GM21367 (cell line): ENCODE data around the gene RAB17.

Experiments used
- ATAC-seq: cut with Tn5 transposase; IDR thresholded peaks from one replicate; pipeline ENCODE4 v1.9.1; 2021; ENCODE audit not compliant: unreplicated experiment

The RAB17 gene

DNA sequence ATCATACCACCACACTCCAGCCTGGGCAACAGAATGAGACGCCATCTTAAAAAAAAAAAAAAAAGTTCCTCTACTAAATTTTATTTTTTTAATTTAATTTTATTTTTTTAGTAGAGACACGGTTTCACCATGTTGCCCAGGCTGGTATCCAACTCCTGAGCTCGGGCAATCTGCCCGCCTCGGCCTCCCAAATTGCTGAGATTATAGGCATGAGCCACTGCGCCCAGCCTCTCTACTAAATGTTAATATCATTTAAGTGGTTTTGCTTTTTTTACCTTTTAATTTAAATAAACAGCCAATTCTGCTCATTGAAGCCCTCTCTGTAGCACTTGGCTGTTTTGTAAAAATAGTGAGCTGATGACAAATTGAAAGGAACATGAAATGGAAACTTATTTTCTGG, 9.2 kb downstream of the RAB17 start:
- no peak for ATAC-seq

DNA sequence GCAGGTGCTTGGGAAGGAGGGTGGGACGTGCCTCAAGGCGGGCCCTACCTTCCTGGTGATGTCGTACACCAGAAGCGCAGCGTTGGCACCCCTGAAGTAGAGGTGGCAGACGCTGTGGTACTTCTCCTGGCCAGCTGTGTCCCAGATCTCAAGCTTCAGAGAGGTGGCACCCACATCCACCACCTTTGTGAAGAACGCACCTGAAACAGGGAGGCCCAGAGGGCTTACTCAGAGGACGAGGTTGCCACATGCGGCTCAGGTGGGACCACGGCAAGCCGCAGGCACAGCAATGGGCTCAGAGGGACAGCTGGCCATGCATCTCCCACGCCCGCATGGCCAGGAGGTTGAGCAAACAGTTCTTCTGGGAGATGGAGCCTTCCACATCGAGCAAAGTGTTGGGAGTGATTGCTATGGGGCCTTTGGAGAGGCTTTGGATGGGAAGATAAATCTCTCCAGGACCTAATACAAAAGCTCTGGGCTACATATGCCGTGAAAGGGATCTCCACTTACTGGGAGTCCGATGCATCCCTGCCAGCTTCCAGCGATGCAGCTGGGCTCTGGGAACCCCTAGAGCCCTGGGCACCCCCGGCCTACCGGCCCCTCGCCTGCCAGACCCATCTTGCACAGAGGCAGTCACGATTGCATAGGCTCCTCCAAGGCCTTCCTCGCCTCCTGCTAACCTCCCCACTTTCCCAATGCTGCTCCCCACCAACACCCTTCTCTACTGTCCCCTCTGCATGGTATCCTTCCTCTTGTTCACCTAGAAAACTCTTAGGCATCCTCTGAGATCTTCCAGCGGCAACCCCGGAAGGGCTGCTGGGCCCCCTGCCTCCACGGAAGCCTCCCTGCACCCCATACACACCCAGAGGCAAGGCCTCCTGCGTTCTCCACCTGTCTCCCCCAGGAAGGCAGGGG, 12.3 kb downstream of the RAB17 start:
- ATAC-seq: no peak

DNA sequence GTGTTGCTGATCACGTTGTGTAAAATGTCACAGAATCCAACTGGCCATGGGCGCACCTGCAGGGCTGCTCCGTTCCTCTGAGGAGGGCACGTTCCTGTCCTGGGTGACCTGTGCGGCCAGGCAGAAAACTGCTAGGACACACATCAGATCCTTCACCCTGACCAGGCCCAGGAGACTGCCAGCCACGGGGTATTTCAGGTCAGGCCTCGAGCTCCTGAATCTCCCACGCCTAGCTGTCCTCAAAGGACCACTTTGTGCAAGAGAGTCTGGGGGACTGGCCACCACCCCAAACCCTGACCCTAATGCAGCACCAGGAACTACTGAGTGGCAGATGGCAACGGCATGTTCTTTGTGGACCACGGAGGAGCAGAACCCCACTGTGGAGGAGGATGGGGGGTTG, 13.1 kb downstream of the RAB17 start:
- ATAC-seq: no peak

DNA sequence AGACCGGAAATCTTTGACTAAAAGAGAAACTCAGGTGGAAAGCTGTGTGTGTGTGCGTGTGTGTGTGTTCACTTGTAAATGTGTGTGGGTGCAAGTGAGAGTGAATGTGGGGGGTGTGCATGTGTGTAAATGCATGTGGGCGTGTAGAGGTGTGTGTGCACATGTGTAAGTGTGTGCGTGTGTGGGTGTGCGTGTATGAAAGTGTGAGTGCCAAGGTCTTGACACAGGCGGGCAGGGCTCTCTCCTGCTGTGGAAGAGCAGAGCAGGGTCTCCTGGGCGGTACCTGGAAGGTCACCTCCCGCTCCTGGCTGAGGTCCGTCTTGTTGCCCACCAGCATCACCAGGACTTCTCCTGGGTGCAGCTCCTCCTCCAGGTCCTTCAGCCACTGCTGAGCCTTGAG, 13.6 kb downstream of the RAB17 start:
- no peak for ATAC-seq

DNA sequence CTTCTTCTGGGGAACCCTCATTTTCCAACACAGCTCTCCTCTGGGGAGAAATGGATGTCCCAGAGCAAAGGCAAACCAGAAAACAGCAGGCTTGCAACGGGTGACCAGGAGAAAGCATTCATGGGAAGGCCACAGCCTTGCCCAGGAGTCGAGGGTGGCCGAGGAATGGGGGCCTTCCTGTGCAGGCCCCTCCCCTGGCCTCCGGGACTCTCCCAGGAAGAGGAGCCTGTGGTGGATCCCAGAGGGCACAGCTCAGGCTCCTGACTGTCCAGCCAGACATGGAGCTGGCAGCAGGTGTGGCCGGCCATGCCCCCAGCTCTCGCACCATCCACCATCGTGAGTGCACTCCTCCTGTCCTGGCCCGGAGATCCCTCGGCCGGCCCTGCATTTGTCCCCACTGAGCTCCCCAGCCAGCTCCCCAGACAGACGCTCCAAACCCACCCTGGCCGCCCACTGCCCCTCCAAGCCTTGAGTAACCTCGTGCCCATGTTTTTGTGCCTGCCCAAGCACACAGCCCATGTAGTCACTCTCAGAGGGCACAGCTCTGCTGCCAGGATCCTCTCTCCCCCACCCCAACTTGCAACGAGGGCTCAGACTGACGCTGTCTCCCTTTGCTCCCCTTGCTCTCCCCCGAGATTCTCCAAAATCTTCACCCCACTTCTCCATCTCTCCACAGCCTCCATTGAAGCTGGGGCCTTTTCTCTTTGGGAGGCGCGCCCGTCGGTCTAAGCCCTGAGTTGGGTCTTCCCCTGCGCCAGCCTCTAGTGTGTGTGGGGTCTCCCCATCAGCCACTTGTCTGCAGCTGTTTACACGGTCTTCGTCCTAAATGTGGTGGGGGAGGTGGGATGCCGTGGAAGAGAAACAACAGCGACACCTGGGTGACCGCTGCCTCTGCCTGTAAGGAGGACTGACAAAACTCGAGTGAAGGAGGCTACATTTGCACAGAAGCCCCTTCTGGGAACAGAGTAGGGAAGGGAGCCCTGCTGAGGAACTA, 14.4 kb downstream of the RAB17 start:
- no peak for ATAC-seq

DNA sequence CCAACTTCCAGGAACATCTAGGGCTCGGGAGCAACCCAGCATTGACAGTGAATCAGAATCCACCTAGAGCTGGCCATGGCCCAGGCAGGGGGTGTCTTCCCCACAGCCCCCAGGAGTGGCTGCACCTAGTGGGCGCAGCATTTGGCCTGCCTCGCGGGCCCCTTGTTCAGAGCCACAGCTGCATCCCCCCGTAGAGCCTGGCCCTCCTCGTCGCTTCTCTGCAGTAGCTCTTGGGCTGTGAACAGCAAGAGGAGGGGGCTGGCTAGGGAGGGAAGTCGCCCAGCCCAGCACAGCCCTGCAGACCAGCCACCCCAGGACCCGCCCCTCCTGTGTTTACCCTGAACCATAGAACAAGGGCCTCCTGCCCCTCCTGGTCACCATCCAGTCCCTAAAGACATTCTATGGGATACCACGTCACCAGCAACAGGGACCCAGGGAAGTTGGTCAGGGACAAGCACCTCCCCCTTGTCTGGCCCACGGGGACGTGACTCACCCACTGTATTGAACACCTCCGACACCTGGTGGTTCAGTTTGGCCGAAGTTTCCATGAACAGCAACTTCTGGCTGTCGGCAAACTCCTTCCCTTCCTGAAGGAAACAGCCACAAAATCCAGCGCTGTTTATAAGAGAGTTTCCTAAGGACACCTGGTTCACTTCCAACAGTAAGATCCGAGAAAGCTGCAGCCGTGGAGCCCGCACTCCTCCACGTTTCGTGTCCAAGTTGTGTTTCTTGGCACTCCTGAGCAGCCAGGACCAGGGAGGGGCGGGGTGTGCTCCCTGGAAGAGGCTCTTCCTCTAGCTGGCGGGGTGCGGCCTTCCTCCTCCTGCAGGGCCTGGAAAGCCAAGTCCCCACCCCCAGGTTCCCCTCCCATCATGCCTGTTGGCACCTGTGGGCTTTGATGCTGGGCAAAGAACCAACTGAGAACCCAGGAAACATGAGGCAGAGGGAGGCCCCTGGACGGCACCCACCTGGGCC, 15.4 kb downstream of the RAB17 start:
- no peak for ATAC-seq

DNA sequence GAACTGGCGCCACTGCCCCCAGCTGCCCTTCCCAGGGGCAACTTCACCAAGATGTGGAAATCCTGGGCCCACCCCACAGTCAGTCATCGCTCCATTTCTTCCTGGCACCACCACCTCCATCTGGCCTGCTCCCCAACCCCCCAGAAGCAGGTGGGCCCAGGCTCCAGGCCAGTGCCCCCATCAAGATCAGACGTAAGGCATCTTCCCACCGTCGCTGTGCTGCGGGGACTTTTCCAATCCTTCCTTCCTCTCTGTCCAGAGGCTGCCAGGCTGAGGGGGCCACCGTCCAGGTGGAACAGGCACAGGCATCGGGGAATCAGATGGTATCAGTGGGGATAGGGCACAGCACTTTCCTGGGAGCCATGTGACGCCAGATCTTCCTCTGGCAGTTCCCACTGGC, 16.1 kb downstream of the RAB17 start:
- no peak for ATAC-seq

DNA sequence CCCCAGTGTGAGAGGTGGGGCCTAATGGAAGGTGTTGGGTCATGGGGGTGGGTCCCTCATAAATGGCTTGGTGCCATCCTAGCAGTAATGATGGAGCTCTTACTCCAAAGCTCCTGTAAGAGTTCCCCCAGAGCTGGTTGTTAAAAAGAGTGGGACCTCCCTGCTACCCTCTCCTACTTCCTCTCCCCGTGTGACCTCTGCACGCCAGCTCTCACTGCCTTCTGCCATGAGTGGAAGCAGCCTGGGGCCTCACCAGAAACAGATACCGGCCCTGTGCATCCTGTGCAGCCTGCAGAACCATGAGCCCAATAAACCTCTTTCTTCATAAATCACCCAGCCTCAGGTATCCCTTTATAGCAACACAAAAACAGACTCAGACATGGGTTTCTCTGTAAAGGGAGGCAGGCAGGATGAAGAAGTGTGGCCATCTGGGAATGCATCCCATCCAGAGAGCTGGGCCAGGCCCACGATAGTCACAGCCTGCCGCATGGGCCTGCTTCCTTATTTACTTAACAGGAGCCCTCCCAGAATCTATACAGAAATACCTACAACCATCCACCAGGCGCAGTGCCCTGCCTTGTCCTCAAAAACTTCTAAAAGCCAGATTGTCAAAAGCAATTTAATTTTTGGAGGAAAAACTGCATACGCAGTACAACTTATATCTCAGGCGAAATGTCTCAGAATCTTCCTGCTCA, 16.7 kb downstream of the RAB17 start:
- ATAC-seq: no peak

DNA sequence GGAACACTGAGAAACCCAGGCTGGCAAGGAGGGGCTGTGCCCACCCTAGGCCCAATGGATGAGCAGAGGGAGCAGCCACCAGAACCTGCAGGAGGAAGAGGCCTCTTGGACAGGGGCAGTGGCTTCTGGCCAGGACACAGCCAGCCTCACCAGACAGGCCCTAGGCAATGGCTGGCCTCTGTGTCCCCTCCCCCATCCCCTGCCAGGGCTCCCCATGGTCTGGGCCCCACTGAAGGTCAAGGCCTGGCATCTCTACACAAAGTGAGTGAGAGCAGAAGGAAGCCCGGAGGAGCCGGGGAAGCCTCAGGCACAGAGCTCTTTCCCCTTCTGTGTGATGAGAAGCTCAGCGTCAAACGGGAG, 17.8 kb downstream of the RAB17 start:
- ATAC-seq: no peak

DNA sequence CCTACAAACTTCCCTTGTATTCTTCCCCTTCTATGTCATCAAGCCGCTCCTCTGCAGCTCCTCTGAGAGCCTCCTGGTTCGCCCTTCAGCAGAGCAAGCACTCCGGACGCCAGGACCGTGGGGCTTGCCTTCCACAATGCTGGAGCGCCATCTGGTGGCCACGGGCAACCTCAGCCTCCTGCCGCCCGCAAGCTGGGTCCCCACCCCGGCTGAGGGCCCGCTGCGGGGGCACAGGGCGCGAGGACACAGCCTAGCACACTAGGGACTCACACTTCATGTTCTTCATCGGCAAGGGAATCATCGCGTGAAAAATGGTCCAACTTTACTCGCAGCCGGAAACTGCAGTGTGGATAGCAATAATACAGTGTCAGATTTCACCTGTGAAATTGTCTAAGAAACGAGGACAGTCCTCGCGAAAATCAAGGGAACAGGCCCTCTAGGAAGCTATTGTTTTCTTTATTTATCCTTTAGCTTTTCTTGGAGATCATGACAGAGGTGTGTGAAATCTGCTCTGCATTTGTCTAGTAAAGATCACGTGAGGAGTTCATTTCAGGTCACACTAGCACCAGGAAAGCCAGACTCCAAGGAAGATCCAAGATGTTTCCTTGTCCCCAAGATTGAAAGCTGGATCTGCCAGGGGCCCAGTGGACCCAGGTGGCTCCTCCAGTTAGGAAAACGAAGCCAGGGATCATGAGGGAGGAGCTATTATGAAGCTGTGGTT, 18.4 kb downstream of the RAB17 start:
- ATAC-seq: peak; percentile 88

DNA sequence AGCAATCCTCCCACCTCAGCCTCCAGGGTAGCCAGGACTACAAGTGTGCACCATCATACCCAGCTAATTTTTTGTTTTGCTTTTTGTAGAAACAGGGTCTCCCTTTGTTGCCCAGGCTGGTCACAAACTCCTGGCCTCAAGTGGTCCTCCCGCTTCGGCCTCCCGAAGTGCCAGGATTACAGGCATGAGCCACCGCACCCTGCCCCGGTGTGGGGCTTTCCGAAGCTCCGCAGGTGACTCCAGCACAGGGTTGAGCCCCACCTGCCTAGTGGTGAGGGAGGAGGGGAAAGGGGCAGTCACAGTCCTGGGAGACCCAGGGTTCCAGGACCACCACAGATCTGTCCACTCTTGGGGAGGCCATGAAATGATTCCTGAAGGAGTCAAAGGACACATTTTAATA, 19.0 kb downstream of the RAB17 start:
- no peak for ATAC-seq

DNA sequence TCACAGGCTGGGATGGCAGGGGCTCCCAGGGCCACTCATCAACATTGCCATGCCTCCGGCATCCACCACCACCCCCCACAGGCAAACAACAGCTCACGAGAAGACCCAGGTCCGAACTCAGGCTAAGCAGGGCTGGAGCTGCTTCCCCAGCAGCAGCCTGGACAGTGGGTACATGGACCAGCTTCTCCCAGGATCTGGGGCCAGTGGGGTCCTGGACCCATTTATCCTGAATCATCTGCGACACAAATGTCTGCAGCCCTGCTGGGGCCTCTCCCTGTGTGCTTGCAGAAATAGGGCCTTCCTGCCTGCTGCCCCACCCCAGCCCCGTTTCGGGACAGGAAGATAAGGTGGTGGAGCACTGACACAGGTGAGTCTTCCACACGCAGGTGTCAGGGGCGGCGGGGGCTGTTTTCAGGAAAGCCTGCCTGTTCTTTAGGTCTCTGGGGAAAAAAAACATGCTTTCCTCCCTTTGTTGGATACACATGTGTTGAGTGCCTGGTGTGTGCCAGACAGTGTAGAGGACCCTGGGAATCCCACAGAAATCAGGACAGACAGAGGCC, 19.7 kb downstream of the RAB17 start:
- ATAC-seq: no peak

DNA sequence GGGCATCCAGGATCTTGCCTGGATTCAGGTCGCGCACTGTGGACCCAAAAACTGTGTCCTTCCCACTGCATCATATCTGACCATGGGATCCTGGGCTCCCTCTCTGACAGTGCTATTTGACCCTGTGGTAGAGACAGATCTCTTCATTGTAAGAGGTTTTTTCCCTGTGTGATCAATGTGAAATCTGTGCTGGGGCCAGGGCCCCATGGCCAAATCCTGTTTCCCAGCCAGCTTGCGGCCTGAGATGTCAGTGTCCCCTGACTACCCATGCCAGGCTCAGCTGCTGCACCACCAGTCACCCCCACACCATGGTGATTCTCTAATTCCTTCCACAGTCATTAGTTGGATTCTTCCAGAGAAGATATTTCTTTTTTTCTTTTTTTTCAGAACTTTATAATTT, 20.6 kb downstream of the RAB17 start:
- ATAC-seq: no peak

DNA sequence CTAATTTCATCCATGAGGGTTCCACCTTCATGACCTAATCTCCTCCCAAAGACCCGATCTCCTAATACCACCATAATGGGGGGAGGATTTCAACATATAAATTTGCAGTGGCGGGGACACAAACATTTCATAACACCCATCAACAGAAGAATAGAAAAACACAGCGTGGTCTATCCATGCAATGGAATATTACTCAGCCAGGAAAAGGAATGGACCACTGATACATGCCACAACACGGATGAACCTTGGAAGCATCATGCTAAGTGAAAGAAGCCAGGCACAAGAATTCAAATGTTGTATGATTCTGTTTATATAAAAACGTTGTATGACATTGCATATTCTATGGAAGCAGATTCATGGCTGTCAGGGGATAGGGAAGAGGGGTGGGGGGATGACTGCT, 21.5 kb downstream of the RAB17 start:
- ATAC-seq: no peak

DNA sequence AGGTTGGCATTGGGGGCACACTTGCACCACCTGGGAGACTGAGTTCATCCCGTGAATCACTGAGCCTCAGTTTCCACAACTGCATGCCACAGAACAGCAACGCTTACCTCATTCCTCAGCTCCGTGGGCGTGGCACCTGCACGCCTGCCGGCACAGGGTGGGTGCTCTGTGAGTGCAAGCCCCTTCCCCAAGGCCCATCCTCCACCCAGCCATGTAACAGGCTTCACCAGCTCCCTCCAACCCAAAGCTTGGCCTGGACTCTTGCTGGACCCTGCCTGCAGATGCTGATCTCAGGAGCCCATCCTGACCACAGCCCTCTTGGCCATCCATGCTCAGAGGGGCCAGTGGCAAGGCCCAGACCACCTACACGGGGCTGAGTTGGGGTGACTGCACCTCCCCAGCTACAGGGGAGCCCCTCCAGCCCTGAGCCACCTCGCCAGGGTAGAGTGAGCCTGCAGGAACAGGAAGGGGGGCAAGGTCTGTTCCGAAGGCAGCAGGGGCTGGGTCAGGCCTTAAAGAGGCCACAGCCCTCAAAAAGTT, 22.3 kb downstream of the RAB17 start:
- ATAC-seq: no peak

DNA sequence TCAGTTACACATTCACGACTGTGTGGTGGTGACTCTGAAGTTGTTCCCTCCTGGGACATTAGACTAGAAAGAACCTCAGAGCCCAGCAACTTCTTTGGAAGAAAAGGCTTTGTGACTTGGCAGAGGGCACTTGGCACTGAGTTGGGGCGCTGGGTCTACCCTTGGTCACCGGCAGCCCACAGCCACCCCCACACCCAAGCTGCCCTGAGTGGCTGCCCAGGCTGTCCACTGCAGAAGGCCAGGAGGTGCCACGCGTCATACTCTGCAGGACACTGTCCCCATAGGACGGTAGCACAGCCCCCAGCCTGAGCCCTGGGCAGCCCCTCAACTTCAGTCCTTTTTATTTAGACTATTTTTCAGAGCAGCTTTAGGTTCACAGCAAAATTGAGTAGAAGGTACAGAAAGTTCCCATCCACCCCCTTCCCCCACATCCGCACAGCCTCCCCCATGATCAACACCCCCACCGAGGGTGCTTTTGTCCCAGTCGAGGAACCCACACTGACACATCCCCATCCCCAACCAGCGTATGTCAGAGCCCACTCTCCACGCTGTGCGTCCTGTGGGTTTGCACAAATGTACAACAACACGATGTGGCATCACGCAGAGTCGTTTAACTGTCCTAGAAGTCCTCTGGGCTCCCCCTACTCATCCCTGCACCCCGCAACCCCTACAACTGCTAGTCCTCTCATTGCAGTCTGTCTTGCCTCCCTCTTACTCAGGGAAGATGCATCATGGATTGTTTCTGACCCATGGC, 23.1 kb downstream of the RAB17 start:
- ATAC-seq: no peak

DNA sequence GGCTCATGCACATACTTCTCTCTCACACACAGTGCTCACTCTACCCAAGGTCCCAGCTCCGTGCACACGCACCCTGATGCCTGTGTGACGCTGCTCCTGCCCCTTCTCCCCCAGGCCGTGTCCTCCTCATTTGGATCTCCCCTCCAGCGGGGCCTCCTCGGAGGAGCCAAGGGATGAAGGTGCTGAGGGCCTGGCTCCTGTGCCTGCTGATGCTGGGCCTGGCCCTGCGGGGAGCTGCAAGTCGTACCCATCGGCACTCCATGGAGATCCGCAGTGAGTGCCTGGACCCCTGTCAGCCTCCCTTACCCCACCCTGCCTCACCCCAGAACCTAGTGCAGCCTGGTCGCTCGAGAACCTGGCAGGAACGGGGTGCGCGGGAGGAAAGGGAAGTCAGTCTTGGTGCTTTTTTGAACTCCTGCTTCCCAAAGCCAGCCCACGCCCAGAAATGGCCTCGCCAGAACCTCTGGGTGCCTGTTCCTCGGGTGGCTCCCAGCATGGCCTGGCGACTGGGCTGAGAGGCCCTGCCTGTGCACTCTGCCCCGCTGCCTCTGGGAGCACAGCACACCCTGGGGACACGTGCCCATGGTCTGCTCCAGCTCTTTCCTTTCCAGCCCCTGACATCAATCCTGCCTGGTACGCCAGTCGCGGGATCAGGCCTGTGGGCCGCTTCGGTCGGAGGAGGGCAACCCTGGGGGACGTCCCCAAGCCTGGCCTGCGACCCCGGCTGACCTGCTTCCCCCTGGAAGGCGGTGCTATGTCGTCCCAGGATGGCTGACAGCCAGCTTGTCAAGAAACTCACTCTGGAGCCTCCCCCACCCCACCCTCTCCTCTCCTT, 23.9 kb downstream of the RAB17 start, which contains the start of gene PRLH:
PRLH (plus strand) TSS at position 174 of the 835 bp plus-strand sequence; CDS start at position 174, 0 bp downstream.
- ATAC-seq: no peak
